Measurements from ENCODE around the gene MFN2. TPM values are rescaled to one million over a fixed set of nuclear protein-coding genes. Genes with fewer than 3 reads are reported as not detected.

The MFN2 gene
- total RNA-seq, 1 experiment from 2014 or later, result 73.9 TPM

DNA sequence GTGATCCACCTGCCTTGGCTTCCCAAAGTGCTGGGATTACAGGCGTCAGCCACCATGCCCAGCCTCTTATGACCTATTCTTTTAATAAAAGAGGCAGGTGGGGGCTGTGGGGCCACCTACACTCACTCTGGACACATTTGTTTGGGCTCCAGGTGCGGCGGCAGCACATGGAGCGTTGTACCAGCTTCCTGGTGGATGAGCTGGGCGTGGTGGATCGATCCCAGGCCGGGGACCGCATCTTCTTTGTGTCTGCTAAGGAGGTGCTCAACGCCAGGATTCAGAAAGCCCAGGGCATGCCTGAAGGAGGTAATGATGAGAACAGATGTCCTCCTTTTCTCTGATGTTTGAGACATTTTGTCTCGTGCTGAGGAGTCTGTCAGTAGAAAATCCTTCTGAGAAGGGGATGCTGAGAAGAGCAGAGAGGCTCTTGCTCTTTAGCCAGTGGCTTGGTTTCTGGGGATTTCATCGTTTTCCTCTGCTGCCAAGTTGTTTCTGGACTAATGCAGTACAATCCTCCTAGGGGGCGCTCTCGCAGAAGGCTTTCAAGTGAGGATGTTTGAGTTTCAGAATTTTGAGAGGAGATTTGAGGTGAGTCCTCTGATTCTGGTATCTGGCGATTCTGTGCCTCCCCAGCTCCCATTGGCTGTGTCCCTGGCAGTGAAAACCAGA, 21.1 kb downstream of the MFN2 start:
- Histone ChIP-seq H3K4me3 (ENCODE audit: low read depth, low read length) (no peak overlapping the region), H3K9me3 (no peaks in the 10 kb centered on the region), H3K36me3 (ENCODE audit: control insufficient read depth, insufficient read depth, low read length) (peaks cover 3% of the 10 kb centered on the region), H3K27me3 (replicated peaks; ENCODE audit: control insufficient read depth, insufficient read depth, low read length) (no peaks in the 10 kb centered on the region), H3K4me1 (no peaks in the 10 kb centered on the region)
- Mint-ChIP-seq H3K9me3 (ENCODE audit: unreplicated experiment) (no peaks in the 10 kb centered on the region), H3K27me3 (ENCODE audit: insufficient read depth, unreplicated experiment) (no peaks in the 10 kb centered on the region), H3K36me3 (ENCODE audit: insufficient read depth, unreplicated experiment) (peaks cover 79% of the 10 kb centered on the region), H3K4me3 (ENCODE audit: unreplicated experiment) (no peak overlapping the region), H3K4me1 (ENCODE audit: low read depth, unreplicated experiment) (no peaks in the 10 kb centered on the region), H3K27ac (ENCODE audit: unreplicated experiment) (peak overlapping the region; percentile 28)
- DNase-seq, result peak in 1 of 2 experiments; percentile 64
- intact Hi-C loops (cut with micrococcal nuclease; ENCODE audit: unreplicated experiment), result no loop called here
- BruUV-seq (replicated peaks), result no TSS peak
- CTCF ChIA-PET, result no interaction called here
- TF ChIP-seq, protein P1, sequence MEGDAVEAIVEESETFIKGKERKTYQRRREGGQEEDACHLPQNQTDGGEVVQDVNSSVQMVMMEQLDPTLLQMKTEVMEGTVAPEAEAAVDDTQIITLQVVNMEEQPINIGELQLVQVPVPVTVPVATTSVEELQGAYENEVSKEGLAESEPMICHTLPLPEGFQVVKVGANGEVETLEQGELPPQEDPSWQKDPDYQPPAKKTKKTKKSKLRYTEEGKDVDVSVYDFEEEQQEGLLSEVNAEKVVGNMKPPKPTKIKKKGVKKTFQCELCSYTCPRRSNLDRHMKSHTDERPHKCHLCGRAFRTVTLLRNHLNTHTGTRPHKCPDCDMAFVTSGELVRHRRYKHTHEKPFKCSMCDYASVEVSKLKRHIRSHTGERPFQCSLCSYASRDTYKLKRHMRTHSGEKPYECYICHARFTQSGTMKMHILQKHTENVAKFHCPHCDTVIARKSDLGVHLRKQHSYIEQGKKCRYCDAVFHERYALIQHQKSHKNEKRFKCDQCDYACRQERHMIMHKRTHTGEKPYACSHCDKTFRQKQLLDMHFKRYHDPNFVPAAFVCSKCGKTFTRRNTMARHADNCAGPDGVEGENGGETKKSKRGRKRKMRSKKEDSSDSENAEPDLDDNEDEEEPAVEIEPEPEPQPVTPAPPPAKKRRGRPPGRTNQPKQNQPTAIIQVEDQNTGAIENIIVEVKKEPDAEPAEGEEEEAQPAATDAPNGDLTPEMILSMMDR (IDR thresholded peaks at IDR 0.05; ENCODE audit: insufficient read depth in 1 of 2, low read depth in 1 of 2, low read length in 1 of 2, severe bottlenecking in 1 of 2, unreplicated experiment in 1 of 2), result peak; percentile 19 to 41
- POLR2A ChIA-PET, result no interaction called here

DNA sequence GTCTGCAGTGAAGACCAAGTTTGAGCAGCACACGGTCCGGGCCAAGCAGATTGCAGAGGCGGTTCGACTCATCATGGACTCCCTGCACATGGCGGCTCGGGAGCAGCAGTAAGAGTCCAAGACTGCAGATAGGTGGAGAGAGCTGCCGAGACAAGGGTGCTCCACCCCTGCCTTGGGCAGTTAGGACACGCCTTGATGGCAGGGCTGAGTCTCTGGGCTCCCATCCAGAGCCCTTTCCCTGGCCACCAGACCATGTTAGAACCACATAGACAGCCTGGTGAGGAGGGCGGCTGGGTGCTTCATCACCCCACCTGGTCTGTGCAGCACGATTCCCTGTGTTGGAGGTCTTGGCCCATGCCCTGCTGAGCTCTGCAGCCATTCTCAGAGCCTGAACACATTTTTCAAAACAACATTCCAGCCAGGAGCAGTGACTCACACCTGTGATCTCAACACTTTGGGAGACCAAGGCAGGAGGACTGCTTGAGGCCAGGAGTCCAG, 21.8 kb downstream of the MFN2 start:
- Mint-ChIP-seq H3K9me3 (ENCODE audit: unreplicated experiment) (no peaks in the 10 kb centered on the region), H3K4me1 (ENCODE audit: low read depth, unreplicated experiment) (no peaks in the 10 kb centered on the region), H3K27me3 (ENCODE audit: insufficient read depth, unreplicated experiment) (no peaks in the 10 kb centered on the region), H3K36me3 (ENCODE audit: insufficient read depth, unreplicated experiment) (peaks cover 79% of the 10 kb centered on the region), H3K27ac (ENCODE audit: unreplicated experiment) (peak overlapping the region; percentile 28), H3K4me3 (ENCODE audit: unreplicated experiment) (no peak overlapping the region)
- H3K4me1 ChIP-seq, result no peaks in the 10 kb centered on the region
- no peaks in the 10 kb centered on the region for H3K27me3 ChIP-seq (replicated peaks; ENCODE audit: control insufficient read depth, insufficient read depth, low read length)
- H3K9me3 ChIP-seq, result no peaks in the 10 kb centered on the region
- no peak for DNase-seq
- no peak overlapping the region for H3K4me3 ChIP-seq (ENCODE audit: low read depth, low read length)
- intact Hi-C loops (cut with micrococcal nuclease; ENCODE audit: unreplicated experiment), result no loop called here
- ChIA-PET POLR2A (no interaction called here), CTCF (no interaction called here)
- BruUV-seq (replicated peaks), result no TSS peak
- TF ChIP-seq, protein P1 (IDR thresholded peaks at IDR 0.05; ENCODE audit: insufficient read depth in 1 of 2, low read depth in 1 of 2, low read length in 1 of 2, severe bottlenecking in 1 of 2, unreplicated experiment in 1 of 2), result no peak
- H3K36me3 ChIP-seq (ENCODE audit: control insufficient read depth, insufficient read depth, low read length), result peaks cover 6% of the 10 kb centered on the region

DNA sequence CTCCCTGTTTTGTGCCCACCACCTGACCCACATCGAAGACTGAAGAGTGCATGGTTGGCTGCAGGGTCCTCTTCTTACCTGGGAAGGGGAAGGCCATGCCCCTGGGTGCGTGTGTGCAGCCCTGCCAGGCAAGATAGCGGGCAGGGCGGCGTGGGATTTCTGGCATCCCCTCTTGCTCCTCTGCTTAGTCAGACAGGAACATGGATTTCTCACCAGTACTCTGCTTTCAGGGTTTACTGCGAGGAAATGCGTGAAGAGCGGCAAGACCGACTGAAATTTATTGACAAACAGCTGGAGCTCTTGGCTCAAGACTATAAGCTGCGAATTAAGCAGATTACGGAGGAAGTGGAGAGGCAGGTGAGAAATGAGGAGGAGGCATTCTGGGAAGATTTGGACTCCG, 23.5 kb downstream of the MFN2 start:
- POLR2A ChIA-PET, result no interaction called here

More for the DNA sequence above, 23.5 kb downstream of the MFN2 start:
- Mint-ChIP-seq H3K27ac (ENCODE audit: unreplicated experiment) (no peak overlapping the region), H3K9me3 (ENCODE audit: unreplicated experiment) (no peaks in the 10 kb centered on the region), H3K4me3 (ENCODE audit: unreplicated experiment) (no peak overlapping the region), H3K4me1 (ENCODE audit: low read depth, unreplicated experiment) (peaks cover 7% of the 10 kb centered on the region), H3K27me3 (ENCODE audit: insufficient read depth, unreplicated experiment) (no peaks in the 10 kb centered on the region), H3K36me3 (ENCODE audit: insufficient read depth, unreplicated experiment) (peaks cover 83% of the 10 kb centered on the region)
- Histone ChIP-seq H3K4me3 (ENCODE audit: low read depth, low read length) (no peak overlapping the region), H3K27me3 (replicated peaks; ENCODE audit: control insufficient read depth, insufficient read depth, low read length) (no peaks in the 10 kb centered on the region), H3K9me3 (no peaks in the 10 kb centered on the region), H3K36me3 (ENCODE audit: control insufficient read depth, insufficient read depth, low read length) (peaks cover 6% of the 10 kb centered on the region), H3K4me1 (no peaks in the 10 kb centered on the region)
- DNase-seq, result no peak
- CTCF ChIA-PET, result interaction anchor here (0.6 kb wide), 1 partner anchor 1209 kb away, joined by 3 read pairs; no protein-coding TSS in a partner anchor
- TF ChIP-seq, protein P1 (IDR thresholded peaks at IDR 0.05; ENCODE audit: insufficient read depth in 1 of 2, low read depth in 1 of 2, low read length in 1 of 2, severe bottlenecking in 1 of 2, unreplicated experiment in 1 of 2), result no peak
- no TSS peak for BruUV-seq (replicated peaks)
- intact Hi-C loops (cut with micrococcal nuclease; ENCODE audit: unreplicated experiment), result no loop called here

Data from Caco-2 (cell line).